ENCODE results near the gene HSPG2. TPM values are rescaled to one million over a fixed set of nuclear protein-coding genes. Genes with fewer than 3 reads are reported as not detected.

Gene HSPG2
- total and polyA plus RNA-seq, 9 of the 15 experiments (the other 6 are each of a cell fraction or from before 2014, with no cell fraction given), result 0.14 to 160 (median 15.7) TPM

DNA sequence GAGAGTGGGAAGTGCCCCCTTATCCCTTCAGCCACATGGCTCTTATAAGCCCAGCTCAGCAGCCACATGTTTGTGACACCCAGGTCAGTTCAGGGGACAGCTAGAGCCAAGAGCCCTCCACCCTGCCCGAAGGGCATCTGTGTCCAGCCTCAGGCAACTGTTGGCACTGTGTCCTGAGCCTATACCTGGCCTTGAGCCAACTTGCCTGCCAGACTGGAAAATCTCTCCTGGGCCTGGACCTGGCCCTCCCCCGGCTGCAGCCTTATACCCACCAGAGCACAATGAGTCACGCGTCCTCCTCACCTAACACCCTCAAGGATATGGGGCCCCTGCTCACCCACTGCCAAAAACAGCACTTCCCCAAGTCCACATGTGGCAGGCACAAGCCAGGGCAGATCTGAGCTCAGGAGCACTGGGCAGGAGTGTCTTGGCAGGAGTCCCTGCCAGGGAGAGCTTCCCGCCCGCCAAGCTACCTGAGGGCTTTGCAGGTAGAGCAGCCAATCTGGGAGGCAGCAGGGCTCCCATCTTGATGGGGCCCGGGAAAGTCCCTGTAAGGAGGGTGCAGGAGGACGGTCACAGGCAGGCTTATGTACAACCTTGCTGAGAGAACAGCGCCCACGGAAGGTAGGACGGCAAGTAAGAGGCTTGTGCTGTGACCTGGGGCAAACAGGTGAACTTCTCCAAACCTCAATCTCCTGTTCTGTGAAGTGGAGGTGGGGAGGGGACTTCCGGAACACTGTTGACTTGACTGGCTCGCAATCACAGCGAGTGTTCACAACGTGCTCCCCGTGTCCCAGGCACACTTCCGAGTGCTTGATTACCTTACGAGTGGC, 19.8 kb upstream of the HSPG2 start (continued):
- TF ChIP-seq, protein P1, sequence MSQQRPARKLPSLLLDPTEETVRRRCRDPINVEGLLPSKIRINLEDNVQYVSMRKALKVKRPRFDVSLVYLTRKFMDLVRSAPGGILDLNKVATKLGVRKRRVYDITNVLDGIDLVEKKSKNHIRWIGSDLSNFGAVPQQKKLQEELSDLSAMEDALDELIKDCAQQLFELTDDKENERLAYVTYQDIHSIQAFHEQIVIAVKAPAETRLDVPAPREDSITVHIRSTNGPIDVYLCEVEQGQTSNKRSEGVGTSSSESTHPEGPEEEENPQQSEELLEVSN (IDR thresholded peaks at IDR 0.05; ENCODE audit: borderline replicate concordance in 1 of 2, extremely low read depth in 1 of 2, insufficient read depth in 1 of 2, insufficient read length in 1 of 2, low read depth in 1 of 2, low read length in 1 of 2, poor library complexity in 1 of 2, severe bottlenecking in 1 of 2), result peak in 1 of 2 experiments; percentile 17
- TF ChIP-seq SMARCE1 (IDR thresholded peaks at IDR 0.05), result 0 out of 2 replicates have a peak, but pooled peaks have one; percentile 29
- TF ChIP-seq ARHGAP35 (IDR thresholded peaks at IDR 0.05; ENCODE audit: partially characterized antibody), result no peak
- no peak for TF ChIP-seq CHCHD3 (CRISPR knock-in tag; IDR thresholded peaks at IDR 0.05)
- peak; percentile 29; the same call in 1 of the 2 replicates for TF ChIP-seq DPF2 (IDR thresholded peaks at IDR 0.05)
- no peak for TF ChIP-seq HCFC1 (IDR thresholded peaks at IDR 0.05; ENCODE audit: low read depth, low read length)
- TF ChIP-seq ZNF830 (CRISPR knock-in tag; IDR thresholded peaks at IDR 0.05), result no peak
- 0 out of 2 replicates have a peak, but pooled peaks have one; percentile 34 for TF ChIP-seq CBFA2T3 (IDR thresholded peaks at IDR 0.05)
- TF ChIP-seq, protein P2, sequence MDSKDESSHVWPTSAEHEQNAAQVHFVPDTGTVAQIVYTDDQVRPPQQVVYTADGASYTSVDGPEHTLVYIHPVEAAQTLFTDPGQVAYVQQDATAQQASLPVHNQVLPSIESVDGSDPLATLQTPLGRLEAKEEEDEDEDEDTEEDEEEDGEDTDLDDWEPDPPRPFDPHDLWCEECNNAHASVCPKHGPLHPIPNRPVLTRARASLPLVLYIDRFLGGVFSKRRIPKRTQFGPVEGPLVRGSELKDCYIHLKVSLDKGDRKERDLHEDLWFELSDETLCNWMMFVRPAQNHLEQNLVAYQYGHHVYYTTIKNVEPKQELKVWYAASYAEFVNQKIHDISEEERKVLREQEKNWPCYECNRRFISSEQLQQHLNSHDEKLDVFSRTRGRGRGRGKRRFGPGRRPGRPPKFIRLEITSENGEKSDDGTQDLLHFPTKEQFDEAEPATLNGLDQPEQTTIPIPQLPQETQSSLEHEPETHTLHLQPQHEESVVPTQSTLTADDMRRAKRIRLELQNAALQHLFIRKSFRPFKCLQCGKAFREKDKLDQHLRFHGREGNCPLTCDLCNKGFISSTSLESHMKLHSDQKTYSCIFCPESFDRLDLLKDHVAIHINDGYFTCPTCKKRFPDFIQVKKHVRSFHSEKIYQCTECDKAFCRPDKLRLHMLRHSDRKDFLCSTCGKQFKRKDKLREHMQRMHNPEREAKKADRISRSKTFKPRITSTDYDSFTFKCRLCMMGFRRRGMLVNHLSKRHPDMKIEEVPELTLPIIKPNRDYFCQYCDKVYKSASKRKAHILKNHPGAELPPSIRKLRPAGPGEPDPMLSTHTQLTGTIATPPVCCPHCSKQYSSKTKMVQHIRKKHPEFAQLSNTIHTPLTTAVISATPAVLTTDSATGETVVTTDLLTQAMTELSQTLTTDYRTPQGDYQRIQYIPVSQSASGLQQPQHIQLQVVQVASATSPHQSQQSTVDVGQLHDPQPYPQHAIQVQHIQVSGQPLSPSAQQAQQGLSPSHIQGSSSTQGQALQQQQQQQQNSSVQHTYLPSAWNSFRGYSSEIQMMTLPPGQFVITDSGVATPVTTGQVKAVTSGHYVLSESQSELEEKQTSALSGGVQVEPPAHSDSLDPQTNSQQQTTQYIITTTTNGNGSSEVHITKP (IDR thresholded peaks at IDR 0.05; ENCODE audit: partially characterized antibody), result no peak
- no peak for TF ChIP-seq HEY1 (CRISPR knock-in tag; IDR thresholded peaks at IDR 0.05; ENCODE audit: borderline replicate concordance)
- TF ChIP-seq, protein P3, sequence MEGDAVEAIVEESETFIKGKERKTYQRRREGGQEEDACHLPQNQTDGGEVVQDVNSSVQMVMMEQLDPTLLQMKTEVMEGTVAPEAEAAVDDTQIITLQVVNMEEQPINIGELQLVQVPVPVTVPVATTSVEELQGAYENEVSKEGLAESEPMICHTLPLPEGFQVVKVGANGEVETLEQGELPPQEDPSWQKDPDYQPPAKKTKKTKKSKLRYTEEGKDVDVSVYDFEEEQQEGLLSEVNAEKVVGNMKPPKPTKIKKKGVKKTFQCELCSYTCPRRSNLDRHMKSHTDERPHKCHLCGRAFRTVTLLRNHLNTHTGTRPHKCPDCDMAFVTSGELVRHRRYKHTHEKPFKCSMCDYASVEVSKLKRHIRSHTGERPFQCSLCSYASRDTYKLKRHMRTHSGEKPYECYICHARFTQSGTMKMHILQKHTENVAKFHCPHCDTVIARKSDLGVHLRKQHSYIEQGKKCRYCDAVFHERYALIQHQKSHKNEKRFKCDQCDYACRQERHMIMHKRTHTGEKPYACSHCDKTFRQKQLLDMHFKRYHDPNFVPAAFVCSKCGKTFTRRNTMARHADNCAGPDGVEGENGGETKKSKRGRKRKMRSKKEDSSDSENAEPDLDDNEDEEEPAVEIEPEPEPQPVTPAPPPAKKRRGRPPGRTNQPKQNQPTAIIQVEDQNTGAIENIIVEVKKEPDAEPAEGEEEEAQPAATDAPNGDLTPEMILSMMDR (IDR thresholded peaks at IDR 0.05 in 2 of 3, conservative IDR thresholded peaks at IDR 0.05 in 1 of 3; ENCODE audit: insufficient read depth in 2 of 3, low read depth in 1 of 3, low read length in 3 of 3), result 0 out of 6 replicates have a peak, but pooled peaks of 1 of the 3 experiments have one; percentile 4
- TF ChIP-seq HLTF (IDR thresholded peaks at IDR 0.05), result no peak
- TF ChIP-seq, protein P4, sequence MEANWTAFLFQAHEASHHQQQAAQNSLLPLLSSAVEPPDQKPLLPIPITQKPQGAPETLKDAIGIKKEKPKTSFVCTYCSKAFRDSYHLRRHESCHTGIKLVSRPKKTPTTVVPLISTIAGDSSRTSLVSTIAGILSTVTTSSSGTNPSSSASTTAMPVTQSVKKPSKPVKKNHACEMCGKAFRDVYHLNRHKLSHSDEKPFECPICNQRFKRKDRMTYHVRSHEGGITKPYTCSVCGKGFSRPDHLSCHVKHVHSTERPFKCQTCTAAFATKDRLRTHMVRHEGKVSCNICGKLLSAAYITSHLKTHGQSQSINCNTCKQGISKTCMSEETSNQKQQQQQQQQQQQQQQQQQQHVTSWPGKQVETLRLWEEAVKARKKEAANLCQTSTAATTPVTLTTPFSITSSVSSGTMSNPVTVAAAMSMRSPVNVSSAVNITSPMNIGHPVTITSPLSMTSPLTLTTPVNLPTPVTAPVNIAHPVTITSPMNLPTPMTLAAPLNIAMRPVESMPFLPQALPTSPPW (CRISPR knock-in tag; IDR thresholded peaks at IDR 0.05), result no peak
- TF ChIP-seq, protein P5, sequence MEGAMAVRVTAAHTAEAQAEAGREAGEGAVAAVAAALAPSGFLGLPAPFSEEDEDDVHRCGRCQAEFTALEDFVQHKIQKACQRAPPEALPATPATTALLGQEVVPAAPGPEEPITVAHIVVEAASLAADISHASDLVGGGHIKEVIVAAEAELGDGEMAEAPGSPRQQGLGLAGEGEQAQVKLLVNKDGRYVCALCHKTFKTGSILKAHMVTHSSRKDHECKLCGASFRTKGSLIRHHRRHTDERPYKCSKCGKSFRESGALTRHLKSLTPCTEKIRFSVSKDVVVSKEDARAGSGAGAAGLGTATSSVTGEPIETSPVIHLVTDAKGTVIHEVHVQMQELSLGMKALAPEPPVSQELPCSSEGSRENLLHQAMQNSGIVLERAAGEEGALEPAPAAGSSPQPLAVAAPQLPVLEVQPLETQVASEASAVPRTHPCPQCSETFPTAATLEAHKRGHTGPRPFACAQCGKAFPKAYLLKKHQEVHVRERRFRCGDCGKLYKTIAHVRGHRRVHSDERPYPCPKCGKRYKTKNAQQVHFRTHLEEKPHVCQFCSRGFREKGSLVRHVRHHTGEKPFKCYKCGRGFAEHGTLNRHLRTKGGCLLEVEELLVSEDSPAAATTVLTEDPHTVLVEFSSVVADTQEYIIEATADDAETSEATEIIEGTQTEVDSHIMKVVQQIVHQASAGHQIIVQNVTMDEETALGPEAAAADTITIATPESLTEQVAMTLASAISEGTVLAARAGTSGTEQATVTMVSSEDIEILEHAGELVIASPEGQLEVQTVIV (CRISPR knock-in tag; IDR thresholded peaks at IDR 0.05; ENCODE audit: borderline replicate concordance), result no peak
- no peak for TF ChIP-seq KAT2B (IDR thresholded peaks at IDR 0.05; ENCODE audit: low read depth, low read length)
- TF ChIP-seq ZBTB1 (CRISPR knock-in tag; IDR thresholded peaks at IDR 0.05; ENCODE audit: borderline replicate concordance, low read depth), result no peak
